NB4 (cell line): Measurements from ENCODE around the gene MAP3K4.

Experiments used
- CTCF ChIP-seq: IDR thresholded peaks from one replicate; pipeline ENCODE4 v1.5.1; 2012; ENCODE audit warnings: low read depth, low read length
- MAX ChIP-seq: IDR thresholded peaks from 2 replicates; pipeline ENCODE4 v1.6.1; 2011; ENCODE audit warnings: low read depth, low read length
- MYC ChIP-seq: IDR thresholded peaks from 2 replicates; pipeline ENCODE4 v1.6.1; 2011; ENCODE audit warnings: low read depth, low read length
- POLR2A ChIP-seq: IDR thresholded peaks from 2 replicates; pipeline ENCODE4 v1.6.1; 2011; ENCODE audit warnings: mild to moderate bottlenecking; ENCODE audit not compliant: insufficient read length; ENCODE audit errors: extremely low read depth

- TF ChIP-seq CTCF (no peak), POLR2A (no peak), MAX (no peak), MYC (no peak)
Observed at GRCh38 chr6:161000632-161001031, 9.1 kb downstream of the MAP3K4 start.
